Superior temporal gyrus (tissue), 1 donor: ENCODE results near the gene OR56B1.
"Not testable (repeated sequence)": the region's sequence is repeated elsewhere in the genome, so short reads cannot be mapped to it uniquely, and the experiment has no call there.

Source experiments
- DNase-seq: peaks from one replicate; pipeline ENCODE4 v3.0.0-alpha.2; 2016; ENCODE audit errors: extremely low spot score

The OR56B1 gene

GRCh38 chr11:5736396-5736795 lies at the start of gene OR56B1:
Gene OR56B1 (plus strand): TSS chr11:5736448. CDS start chr11:5736517, 69 bp downstream.
- DNase-seq = no peak

- DNase-seq = no peak
Observed at GRCh38 chr11:5688482-5688881, 47.8 kb upstream of the OR56B1 start.

DNA sequence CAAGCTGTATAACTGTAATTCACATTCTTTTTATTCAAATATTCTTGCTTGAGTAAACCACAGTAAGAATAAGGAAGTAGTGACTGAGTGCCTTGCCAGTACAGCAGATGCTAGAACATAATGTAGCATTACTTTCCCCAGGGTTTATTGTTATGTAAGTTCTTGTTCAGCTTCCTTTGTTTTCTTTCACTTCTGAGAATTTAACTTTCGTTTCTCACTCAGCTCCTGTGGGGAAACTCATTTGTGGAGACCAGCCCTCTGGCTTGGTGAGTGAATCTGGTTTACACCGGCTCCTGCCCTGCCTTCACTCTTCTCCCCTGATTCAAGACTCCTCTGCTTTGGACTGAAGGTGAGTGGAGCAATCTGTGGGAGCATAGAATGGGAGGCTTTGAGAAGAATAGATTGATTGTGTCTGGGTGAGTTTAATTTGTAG lies 46.7 kb upstream of the OR56B1 start, which contains the start of gene TRIM22:
TRIM22 (plus strand) TSS at position 240 of the 433 bp plus-strand sequence. CDS start 6,443 bp downstream, outside the sequence.
- peak; percentile 66 for DNase-seq

GRCh38 chr11:5690216-5690615 lies 46.0 kb upstream of the OR56B1 start:
- DNase-seq = no peak

- DNase-seq = no peak
Observed at GRCh38 chr11:5690736-5691135, 45.5 kb upstream of the OR56B1 start.

GRCh38 chr11:5691238-5691963 lies 44.8 kb upstream of the OR56B1 start:
- DNase-seq = not testable (repeated sequence)

- DNase-seq = no peak
Observed at GRCh38 chr11:5691964-5692361, 44.3 kb upstream of the OR56B1 start.

DNA sequence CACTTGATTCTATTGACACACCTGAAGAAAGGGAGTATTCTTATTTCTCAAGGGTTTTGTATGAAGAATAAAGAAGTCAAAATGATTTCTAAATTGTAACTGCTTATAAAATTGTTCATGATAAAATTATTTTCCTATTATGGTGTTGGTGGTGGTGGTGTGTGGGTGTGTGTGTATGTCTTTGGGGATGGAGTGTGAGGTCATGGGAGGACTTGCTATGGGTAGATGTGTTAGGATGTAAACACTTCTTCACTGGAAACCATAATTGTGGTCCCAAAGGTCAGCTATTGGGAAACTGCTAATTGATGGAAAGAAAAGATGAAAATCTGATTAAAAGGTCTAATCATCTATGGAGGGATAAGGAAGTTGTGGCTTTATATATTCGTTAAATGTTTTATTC lies 41.6 kb upstream of the OR56B1 start:
- DNase-seq = no peak

- no peak for DNase-seq
Observed at GRCh38 chr11:5695580-5695979, 40.7 kb upstream of the OR56B1 start.

GRCh38 chr11:5696210-5696609 lies 40.0 kb upstream of the OR56B1 start:
- DNase-seq = no peak

DNA sequence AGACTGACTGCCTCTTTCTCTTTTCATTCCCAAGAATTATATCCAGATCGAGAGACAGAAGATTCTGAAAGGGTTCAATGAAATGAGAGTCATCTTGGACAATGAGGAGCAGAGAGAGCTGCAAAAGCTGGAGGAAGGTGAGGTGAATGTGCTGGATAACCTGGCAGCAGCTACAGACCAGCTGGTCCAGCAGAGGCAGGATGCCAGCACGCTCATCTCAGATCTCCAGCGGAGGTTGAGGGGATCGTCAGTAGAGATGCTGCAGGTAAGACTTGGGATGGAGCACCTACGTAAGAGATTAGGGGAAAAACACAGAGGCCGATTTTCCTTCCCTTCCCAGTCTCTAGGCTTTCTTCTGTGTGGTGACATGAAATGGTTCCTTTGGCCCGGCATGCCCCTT lies 38.0 kb upstream of the OR56B1 start:
- no peak for DNase-seq

DNA sequence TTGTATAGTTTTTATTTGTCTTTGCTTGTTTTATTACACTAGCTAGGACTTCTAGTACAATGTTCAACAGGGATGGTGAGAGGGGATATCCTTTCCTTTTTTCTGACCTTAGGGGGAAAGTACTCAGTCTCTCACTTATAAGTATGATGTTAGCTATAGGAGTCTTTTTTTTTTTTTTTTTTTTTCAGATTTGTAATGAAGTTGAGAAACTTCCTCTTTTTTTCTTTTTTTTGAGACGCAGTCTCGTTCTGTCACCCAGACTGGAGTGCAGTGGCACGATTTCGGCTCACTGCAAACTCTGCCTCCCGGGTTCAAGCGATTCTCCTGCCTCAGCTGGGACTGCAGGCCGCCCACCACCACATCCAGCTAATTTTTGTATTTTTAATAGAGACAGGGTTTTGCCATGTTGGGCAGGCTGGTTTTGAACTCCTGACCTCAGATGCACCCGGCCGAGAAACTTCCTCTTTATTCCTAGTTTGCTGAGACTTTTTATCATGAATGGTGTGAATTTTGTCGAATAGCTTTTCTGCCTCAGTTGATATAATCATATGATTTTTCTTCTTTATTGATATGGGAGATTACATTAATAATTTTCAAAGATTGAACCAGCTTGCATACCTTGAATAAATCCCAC lies 35.7 kb upstream of the OR56B1 start:
- DNase-seq = no peak

- no peak for DNase-seq
Observed at GRCh38 chr11:5701055-5701577, 35.1 kb upstream of the OR56B1 start.

DNA sequence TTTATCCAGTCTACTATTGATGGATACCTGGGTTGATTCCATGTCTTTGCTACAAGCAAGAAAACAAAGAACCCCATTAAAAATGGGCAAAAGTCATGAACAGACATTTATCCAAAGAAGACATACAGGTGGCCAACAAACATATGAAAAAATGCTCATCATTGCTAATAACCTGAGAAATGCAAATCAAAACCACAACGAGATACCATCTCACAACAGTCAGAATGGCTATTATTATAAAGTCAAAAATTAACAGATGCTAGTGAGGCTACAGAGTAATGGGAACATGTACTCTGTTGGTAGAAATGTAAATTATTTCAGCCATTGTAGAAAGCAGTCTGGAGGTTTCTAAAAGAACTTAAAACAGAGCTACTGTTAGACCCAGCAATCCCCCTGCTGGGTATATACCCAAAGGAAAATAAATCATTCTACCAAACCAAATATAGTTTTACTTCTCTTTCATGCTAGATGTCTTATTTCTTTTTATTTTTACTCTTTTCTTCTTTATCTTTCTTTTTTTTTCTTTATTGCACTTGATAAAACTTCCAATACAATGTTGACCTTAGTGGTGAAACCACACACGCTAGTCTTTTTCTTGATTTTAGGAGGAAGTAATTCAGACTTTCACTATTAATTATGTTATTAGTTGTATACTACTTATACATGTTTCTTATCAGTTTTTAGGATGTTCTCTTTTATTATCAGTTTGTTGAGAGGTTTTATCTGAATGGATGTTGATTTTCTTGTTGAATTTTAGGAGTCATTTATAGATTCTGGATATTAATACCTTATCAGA lies 32.3 kb upstream of the OR56B1 start:
- DNase-seq = no peak

GRCh38 chr11:5705688-5706087 lies 30.6 kb upstream of the OR56B1 start:
- no peak for DNase-seq

- DNase-seq = no peak
Observed at GRCh38 chr11:5712507-5712906, 23.7 kb upstream of the OR56B1 start.

DNA sequence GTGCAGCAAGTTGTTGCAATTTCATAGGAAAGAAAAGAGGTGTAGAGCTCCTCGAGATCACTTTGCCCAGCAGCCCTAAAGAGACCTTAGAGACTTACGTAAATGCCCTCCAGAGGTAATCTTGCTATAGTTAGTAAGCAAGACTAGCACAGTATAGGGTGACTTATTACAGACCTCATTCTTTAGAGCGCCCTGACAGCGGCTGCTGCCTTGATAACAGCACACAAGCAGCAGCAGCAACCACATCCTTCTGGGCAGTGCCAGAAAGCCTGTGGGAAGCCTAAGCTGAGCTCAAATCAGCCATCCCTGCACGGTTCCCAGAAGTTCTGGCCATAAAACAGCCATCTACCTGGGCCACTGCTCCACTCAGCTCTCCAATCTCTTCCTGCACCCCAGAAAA lies 22.6 kb upstream of the OR56B1 start:
- no peak for DNase-seq

GRCh38 chr11:5716518-5716917 lies 19.7 kb upstream of the OR56B1 start:
- DNase-seq = not testable (repeated sequence)

GRCh38 chr11:5719703-5720495 lies 16.3 kb upstream of the OR56B1 start:
- DNase-seq = no peak

DNA sequence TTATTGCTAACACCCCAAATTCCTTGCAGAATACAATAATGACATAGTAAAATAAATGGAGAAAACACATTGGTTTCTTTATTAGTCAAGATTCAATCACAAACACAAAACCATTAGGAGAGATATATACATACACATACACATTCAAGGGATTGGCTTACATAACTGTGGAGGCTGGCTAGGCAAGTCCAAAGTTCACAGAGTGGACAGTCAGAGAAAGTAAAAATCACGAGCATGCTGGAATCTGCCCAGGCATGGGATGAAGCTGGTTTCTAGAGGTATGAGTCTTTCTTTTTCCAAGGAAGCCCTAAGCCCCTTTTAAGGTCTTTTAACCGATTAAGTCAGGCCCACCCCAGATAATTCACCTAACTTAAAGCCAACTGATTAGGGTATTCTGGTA lies 13.6 kb upstream of the OR56B1 start:
- DNase-seq = no peak

- no peak for DNase-seq
Observed at GRCh38 chr11:5726351-5726750, 9.9 kb upstream of the OR56B1 start.
